ENCODE results near the gene FLVCR2. TPM values are rescaled to one million over a fixed set of nuclear protein-coding genes. Genes with fewer than 3 reads are reported as not detected.

Gene FLVCR2, protein sequence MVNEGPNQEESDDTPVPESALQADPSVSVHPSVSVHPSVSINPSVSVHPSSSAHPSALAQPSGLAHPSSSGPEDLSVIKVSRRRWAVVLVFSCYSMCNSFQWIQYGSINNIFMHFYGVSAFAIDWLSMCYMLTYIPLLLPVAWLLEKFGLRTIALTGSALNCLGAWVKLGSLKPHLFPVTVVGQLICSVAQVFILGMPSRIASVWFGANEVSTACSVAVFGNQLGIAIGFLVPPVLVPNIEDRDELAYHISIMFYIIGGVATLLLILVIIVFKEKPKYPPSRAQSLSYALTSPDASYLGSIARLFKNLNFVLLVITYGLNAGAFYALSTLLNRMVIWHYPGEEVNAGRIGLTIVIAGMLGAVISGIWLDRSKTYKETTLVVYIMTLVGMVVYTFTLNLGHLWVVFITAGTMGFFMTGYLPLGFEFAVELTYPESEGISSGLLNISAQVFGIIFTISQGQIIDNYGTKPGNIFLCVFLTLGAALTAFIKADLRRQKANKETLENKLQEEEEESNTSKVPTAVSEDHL
- 0.19 and 0.30 TPM in 2 replicates for total RNA-seq (2014; rRNA removed; shearing (Covaris generic))

DNA sequence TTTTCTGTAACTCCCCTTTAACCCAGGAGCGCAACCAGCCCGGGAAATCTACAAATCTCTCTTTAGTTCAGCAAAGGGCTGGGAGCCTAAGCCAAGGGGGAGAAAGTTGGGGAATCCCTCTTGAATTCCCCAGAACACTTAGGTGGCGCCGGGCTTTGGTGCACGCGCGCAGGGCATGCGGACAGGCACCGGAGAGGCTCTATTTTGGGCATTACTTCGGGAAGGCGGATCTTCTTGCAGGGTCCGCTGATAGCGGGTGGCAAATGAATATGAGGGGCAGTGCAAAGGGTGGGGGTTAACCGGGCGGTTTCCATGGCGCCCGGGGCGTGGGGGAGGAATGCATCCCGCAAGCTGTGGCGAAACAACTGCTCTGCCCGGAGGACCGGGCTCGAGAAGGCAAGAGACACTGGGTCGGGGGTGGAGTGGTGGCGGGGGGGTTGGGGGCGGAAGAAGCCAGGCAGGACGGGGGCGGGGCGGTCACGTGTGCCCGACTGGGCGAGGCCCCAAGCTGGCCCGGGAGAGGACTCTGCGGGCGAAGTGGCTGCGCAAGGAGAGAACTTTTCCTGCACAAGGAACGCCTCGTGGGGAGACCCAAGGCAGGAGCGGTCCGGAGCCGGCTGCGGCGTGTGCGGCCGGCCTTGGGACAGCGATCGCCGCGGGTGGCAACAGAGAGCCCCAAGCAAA, at the start of gene FLVCR2:
Gene FLVCR2, plus strand, starts transcription at position 519 of the 684 bp plus-strand sequence. CDS start 353 bp downstream, outside the sequence.

DNA sequence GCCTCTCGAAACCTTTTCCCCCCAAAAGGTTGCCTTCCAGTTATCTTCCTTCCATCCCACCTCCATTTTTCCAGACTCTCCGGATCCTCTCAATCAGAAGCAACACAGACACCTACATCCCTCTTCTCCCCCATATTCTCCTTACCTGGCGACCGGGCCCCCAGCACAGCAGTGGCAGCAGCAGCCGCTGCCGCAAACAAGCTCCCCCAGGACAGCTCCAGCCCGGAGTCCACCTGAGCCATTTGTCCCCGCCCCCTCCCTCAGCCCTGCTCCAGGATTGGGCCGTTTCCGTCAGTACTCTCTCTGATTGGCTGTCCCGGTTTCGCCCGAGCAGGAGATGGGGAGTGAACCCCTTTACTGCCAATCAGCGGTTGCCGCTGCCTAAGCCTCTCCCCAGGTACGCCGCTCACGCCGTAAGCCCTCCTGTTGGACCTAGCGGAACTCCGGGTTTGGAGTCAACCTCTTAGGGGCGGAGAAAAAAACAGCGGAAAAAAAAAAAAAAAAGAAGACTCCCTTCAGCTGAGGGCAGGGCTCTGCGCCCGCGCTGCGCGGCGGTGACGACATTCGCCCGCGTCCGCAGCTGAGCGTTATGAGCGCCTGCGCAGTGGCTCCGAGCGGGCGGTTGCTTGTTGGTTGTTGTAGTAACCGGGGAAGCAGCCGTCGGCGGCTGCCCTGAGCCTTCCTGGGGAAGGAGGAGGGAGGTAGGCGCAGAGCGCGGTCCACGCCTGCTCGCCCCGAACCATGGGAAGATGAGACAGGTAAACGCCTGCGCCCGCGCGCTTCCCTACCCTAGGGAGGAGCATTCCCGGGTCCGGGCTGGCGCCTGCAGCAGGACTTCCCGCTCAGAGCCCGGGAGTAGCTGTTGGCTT, 82.4 kb downstream of the FLVCR2 start, which contains the start of the genes ERG28 and TTLL5:
Gene ERG28, minus strand, starts transcription at position 247 of the 869 bp plus-strand sequence. CDS start 3,374 bp downstream, outside the sequence.
Gene TTLL5, plus strand, starts transcription at position 617 of the 869 bp plus-strand sequence. CDS start 1,904 bp downstream, outside the sequence.

Small RNAs within 50 kb of the gene (small RNA-seq; reads per million reads assigned to genes)
- 1.2 reads per million, percentile 61 among the genes with 10 or more reads in this experiment for gene RNA5SP387

Other genes with a start within 250 kb of the FLVCR2 start
- 35.8 and 38.6 TPM in 2 replicates for gene JDP2, start 150.6 kb upstream of the FLVCR2 start, total RNA-seq (2014; rRNA removed; shearing (Covaris generic))
- gene BATF, start 56.2 kb upstream of the FLVCR2 start, total RNA-seq (2014; rRNA removed; shearing (Covaris generic)): not detected in 2 replicates
- gene ERG28, start 82.3 kb downstream of the FLVCR2 start, total RNA-seq (2014; rRNA removed; shearing (Covaris generic)): 2.4 and 3.6 TPM in 2 replicates
- gene TTLL5, start 82.6 kb downstream of the FLVCR2 start, total RNA-seq (2014; rRNA removed; shearing (Covaris generic)): 15.6 and 25.3 TPM in 2 replicates